ENCODE data around the gene NTSR2.
A peak's percentile ranks its signal among the peaks of the same experiment; 100 is the strongest.

Gene NTSR2

GRCh38 chr2:11669454-11670291 is at the start of gene NTSR2:
NTSR2 (minus strand) TSS chr2:11670195; CDS start chr2:11670129, 66 bp downstream.
- DNase-seq, result no peak

- peak in 2 of 3 experiments; percentile 25 to 63 for DNase-seq
Measured at GRCh38 chr2:11719230-11719977, 49.4 kb upstream of the NTSR2 start.

- no peak for DNase-seq
Measured at GRCh38 chr2:11718606-11719005, 48.6 kb upstream of the NTSR2 start.

- DNase-seq, result no peak
Measured at GRCh38 chr2:11717623-11718022, 47.6 kb upstream of the NTSR2 start.

GRCh38 chr2:11716689-11717321 is 46.8 kb upstream of the NTSR2 start:
- no peak for DNase-seq

- DNase-seq, result no peak
Measured at GRCh38 chr2:11715987-11716652, 46.1 kb upstream of the NTSR2 start.

- DNase-seq, result no peak
Measured at GRCh38 chr2:11713815-11714214, 43.8 kb upstream of the NTSR2 start.

- no peak for DNase-seq
Measured at GRCh38 chr2:11712866-11713265, 42.9 kb upstream of the NTSR2 start.

- no peak for DNase-seq
Measured at GRCh38 chr2:11711751-11712150, 41.8 kb upstream of the NTSR2 start.

GRCh38 chr2:11711354-11711716 is 41.3 kb upstream of the NTSR2 start:
- DNase-seq, result no peak

GRCh38 chr2:11710632-11711353 is 40.8 kb upstream of the NTSR2 start:
- no peak for DNase-seq

- no peak for DNase-seq
Measured at GRCh38 chr2:11710210-11710609, 40.2 kb upstream of the NTSR2 start.

- no peak for DNase-seq
Measured at GRCh38 chr2:11709293-11709692, 39.3 kb upstream of the NTSR2 start.

GRCh38 chr2:11708106-11708505 is 38.1 kb upstream of the NTSR2 start:
- no peak for DNase-seq

- no peak for DNase-seq
Measured at GRCh38 chr2:11705711-11706110, 35.7 kb upstream of the NTSR2 start.

- peak in 1 of 3 experiments; percentile 59 for DNase-seq
Measured at GRCh38 chr2:11705063-11705462, 35.1 kb upstream of the NTSR2 start.

GRCh38 chr2:11703700-11704099 is 33.7 kb upstream of the NTSR2 start:
- no peak for DNase-seq

- no peak for DNase-seq
Measured at GRCh38 chr2:11702946-11703345, 33.0 kb upstream of the NTSR2 start.

- DNase-seq, result no peak
Measured at GRCh38 chr2:11701751-11702301, 31.8 kb upstream of the NTSR2 start.

GRCh38 chr2:11701206-11701605 is 31.2 kb upstream of the NTSR2 start:
- peak in 1 of 3 experiments; percentile 24 for DNase-seq

- DNase-seq, result no peak
Measured at GRCh38 chr2:11699686-11700670, 30.0 kb upstream of the NTSR2 start.
